ENCODE data around the gene MAF. TPM values are rescaled to one million over a fixed set of nuclear protein-coding genes. Genes with fewer than 3 reads are reported as not detected.

MAF gene
- total and polyA plus RNA-seq, 2 of the 13 experiments (the other 11 are each of a cell fraction or from before 2014, with no cell fraction given), result 0.07 to 0.31 TPM

DNA sequence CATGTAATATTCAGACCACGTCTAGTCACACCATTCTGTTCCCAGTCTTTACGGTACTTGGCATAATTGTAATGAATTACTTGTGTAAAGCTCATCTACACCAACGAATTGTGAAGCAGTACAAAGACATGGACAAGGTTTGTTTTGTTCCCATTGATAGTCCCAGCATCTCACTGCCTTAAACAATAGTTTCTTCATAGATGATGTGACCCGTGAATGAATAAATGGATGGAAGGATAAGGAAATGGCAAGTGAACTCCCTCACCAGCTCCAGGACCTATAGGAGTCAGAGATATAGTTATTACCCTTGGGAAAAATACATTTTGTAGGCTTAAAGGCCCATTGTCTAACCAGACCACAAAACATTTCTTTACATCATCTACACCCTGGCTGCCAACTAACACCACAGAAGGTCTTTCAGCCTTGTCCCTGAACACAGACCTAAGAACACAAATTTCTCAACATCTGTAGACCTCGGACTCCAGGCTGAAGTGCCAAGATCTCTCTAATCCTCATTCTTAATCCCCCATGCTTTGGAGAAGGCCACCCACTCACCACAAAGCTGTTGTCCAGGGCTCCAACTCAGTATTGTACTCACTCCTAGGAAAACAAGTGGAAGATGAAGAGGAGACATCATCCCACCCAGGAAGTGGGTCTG, 38.2 kb downstream of the MAF start:
- DNase-seq (ENCODE audit: low spot score) (no peak), ATAC-seq (no peak), FAIRE-seq (no peak)
- H2AFZ ChIP-seq (ENCODE audit: low read length), result no peak overlapping the region
- TF ChIP-seq, protein P1, sequence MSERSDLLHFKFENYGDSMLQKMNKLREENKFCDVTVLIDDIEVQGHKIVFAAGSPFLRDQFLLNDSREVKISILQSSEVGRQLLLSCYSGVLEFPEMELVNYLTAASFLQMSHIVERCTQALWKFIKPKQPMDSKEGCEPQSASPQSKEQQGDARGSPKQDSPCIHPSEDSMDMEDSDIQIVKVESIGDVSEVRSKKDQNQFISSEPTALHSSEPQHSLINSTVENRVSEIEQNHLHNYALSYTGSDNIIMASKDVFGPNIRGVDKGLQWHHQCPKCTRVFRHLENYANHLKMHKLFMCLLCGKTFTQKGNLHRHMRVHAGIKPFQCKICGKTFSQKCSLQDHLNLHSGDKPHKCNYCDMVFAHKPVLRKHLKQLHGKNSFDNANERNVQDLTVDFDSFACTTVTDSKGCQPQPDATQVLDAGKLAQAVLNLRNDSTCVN (CRISPR knock-in tag; IDR thresholded peaks at IDR 0.05; ENCODE audit: borderline replicate concordance), result no peak
- TF ChIP-seq SIN3A (IDR thresholded peaks at IDR 0.05; ENCODE audit: borderline replicate concordance, low read depth, low read length) (no peak), ZNF558 (CRISPR knock-in tag; IDR thresholded peaks at IDR 0.05; ENCODE audit: borderline replicate concordance) (no peak), HNRNPUL1 (IDR thresholded peaks at IDR 0.05; ENCODE audit: low read depth, low read length) (no peak), ZNF138 (CRISPR knock-in tag; IDR thresholded peaks at IDR 0.05; ENCODE audit: low read depth) (no peak), PHF21A (CRISPR knock-in tag; IDR thresholded peaks at IDR 0.05) (no peak), NFE2L2 (IDR thresholded peaks at IDR 0.05; ENCODE audit: low read length) (no peak), NFIC (IDR thresholded peaks at IDR 0.05; ENCODE audit: low read length) (no peak), SCMH1 (CRISPR knock-in tag; IDR thresholded peaks at IDR 0.05; ENCODE audit: borderline replicate concordance) (no peak), DMAP1 (CRISPR knock-in tag; IDR thresholded peaks at IDR 0.05) (no peak), KDM2A (CRISPR knock-in tag; IDR thresholded peaks at IDR 0.05; ENCODE audit: borderline replicate concordance, low read depth) (no peak), ZNF121 (CRISPR knock-in tag; IDR thresholded peaks at IDR 0.05) (no peak), MZF1 (CRISPR knock-in tag; IDR thresholded peaks at IDR 0.05; ENCODE audit: borderline replicate concordance) (no peak), CENPT (CRISPR knock-in tag; IDR thresholded peaks at IDR 0.05; ENCODE audit: low read depth) (no peak), NCOA5 (CRISPR knock-in tag; IDR thresholded peaks at IDR 0.05) (no peak), MED13 (CRISPR knock-in tag; IDR thresholded peaks at IDR 0.05) (no peak)
- TF ChIP-seq, protein P2, sequence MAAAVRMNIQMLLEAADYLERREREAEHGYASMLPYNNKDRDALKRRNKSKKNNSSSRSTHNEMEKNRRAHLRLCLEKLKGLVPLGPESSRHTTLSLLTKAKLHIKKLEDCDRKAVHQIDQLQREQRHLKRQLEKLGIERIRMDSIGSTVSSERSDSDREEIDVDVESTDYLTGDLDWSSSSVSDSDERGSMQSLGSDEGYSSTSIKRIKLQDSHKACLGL (CRISPR knock-in tag; IDR thresholded peaks at IDR 0.05), result no peak
- TF ChIP-seq, protein P3, sequence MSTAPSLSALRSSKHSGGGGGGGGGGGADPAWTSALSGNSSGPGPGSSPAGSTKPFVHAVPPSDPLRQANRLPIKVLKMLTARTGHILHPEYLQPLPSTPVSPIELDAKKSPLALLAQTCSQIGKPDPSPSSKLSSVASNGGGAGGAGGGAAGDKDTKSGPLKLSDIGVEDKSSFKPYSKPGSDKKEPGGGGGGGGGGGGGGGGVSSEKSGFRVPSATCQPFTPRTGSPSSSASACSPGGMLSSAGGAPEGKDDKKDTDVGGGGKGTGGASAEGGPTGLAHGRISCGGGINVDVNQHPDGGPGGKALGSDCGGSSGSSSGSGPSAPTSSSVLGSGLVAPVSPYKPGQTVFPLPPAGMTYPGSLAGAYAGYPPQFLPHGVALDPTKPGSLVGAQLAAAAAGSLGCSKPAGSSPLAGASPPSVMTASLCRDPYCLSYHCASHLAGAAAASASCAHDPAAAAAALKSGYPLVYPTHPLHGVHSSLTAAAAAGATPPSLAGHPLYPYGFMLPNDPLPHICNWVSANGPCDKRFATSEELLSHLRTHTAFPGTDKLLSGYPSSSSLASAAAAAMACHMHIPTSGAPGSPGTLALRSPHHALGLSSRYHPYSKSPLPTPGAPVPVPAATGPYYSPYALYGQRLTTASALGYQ (CRISPR knock-in tag; IDR thresholded peaks at IDR 0.05), result no peak
- TF ChIP-seq, protein P4, sequence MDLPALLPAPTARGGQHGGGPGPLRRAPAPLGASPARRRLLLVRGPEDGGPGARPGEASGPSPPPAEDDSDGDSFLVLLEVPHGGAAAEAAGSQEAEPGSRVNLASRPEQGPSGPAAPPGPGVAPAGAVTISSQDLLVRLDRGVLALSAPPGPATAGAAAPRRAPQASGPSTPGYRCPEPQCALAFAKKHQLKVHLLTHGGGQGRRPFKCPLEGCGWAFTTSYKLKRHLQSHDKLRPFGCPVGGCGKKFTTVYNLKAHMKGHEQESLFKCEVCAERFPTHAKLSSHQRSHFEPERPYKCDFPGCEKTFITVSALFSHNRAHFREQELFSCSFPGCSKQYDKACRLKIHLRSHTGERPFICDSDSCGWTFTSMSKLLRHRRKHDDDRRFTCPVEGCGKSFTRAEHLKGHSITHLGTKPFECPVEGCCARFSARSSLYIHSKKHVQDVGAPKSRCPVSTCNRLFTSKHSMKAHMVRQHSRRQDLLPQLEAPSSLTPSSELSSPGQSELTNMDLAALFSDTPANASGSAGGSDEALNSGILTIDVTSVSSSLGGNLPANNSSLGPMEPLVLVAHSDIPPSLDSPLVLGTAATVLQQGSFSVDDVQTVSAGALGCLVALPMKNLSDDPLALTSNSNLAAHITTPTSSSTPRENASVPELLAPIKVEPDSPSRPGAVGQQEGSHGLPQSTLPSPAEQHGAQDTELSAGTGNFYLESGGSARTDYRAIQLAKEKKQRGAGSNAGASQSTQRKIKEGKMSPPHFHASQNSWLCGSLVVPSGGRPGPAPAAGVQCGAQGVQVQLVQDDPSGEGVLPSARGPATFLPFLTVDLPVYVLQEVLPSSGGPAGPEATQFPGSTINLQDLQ (CRISPR knock-in tag; IDR thresholded peaks at IDR 0.05), result no peak
- H3K4me1 ChIP-seq (ENCODE audit: insufficient read depth, low read length), result peaks cover 15% of the 10 kb centered on the region
- H4K20me1 ChIP-seq (ENCODE audit: insufficient read depth, low read length), result no peaks in the 10 kb centered on the region
- H3K79me2 ChIP-seq (ENCODE audit: insufficient read depth, low read length), result no peaks in the 10 kb centered on the region
- no peak overlapping the region for H3K4me2 ChIP-seq (ENCODE audit: low read depth, low read length)
- no peaks in the 10 kb centered on the region for H3K36me3 ChIP-seq (replicated peaks in 1 of 2; ENCODE audit: control insufficient read depth in 1 of 2, insufficient read depth in 2 of 2, low read length in 2 of 2)
- POLR2A ChIA-PET, result no interaction called here
- intact Hi-C loops (cut with micrococcal nuclease; ENCODE audit: unreplicated experiment) (no loop called here), in situ Hi-C loops (cut with HindIII; ENCODE audit: extremely low pct_ligation_motif_present, low pct_unique_long_range_greater_than_20kb) (no loop called here)
- CTCF ChIA-PET (ENCODE audit: low intra/inter-chr PET ratio, low total read pairs), result no interaction called here
- WGBS (ENCODE audit: low lambda C conversion rate), result 54% methylated on average over 5 of the region's 5 CpGs
- no peak overlapping the region for H3K9ac ChIP-seq (ENCODE audit: insufficient read depth, low read depth, low read length)
- no peak overlapping the region for H3K4me3 ChIP-seq (replicated peaks in 1 of 3; ENCODE audit: insufficient read depth in 1 of 3, low read depth in 2 of 3, low read length in 3 of 3)
- H3K27me3 ChIP-seq (ENCODE audit: control insufficient read depth in 1 of 2, insufficient read depth in 2 of 2, low read length in 2 of 2), result no peaks in the 10 kb centered on the region
- H3K27ac ChIP-seq (ENCODE audit: extremely low read length, insufficient read depth, low read length), result no peak overlapping the region
- no peaks in the 10 kb centered on the region for H3K9me3 ChIP-seq (ENCODE audit: low read length)
- no TSS peak for BruUV-seq (replicated peaks)
